Neural cell (in vitro differentiated cells): ENCODE measurements around the gene SLC10A2. TPM values are rescaled to one million over a fixed set of nuclear protein-coding genes. Genes with fewer than 3 reads are reported as not detected.

Source experiments
- H2AFZ ChIP-seq: fragments of 200-600, 300-800 bp; sonication (generic), shearing (Covaris generic); 2 replicates; pipeline ENCODE4 v1.6.0; 2014; ENCODE audit warnings: low read depth, mild to moderate bottlenecking, antibody characterized with exemption, low read length, moderate library complexity
- H3F3A ChIP-seq: fragments of 200-600 bp; shearing (Covaris generic); 2 replicates; pipeline ENCODE4 v1.6.1; 2016; ENCODE audit warnings: mild to moderate bottlenecking, moderate library complexity, mixed read lengths, antibody characterized with exemption, low read length; ENCODE audit not compliant: insufficient read depth, poor library complexity, severe bottlenecking
- H3K27ac ChIP-seq: fragments of 200-600, 300-800 bp; sonication (generic), shearing (Covaris generic); 2 replicates; pipeline ENCODE4 v1.5.1; 2014; ENCODE audit warnings: mild to moderate bottlenecking, low read length, moderate library complexity
- H3K27me3 ChIP-seq: fragments of 300-800, 200-600 bp; sonication (generic), shearing (Covaris generic); 2 replicates; pipeline ENCODE4 v1.6.0; 2014; ENCODE audit warnings: mild to moderate bottlenecking, low read depth, low read length, moderate library complexity; ENCODE audit not compliant: insufficient read depth
- H3K36me3 ChIP-seq: fragments of 300-800, 200-600 bp; sonication (generic), shearing (Covaris generic); 2 replicates; pipeline ENCODE4 v1.5.1; 2014; ENCODE audit warnings: mild to moderate bottlenecking, antibody characterized with exemption, low read length, moderate library complexity; ENCODE audit not compliant: insufficient read depth
- H3K4me2 ChIP-seq: fragments of 300-800, 200-600 bp; sonication (generic), shearing (Covaris generic); 2 replicates; pipeline ENCODE4 v1.6.0; 2014; ENCODE audit warnings: mild to moderate bottlenecking, low read length
- H3K4me3 ChIP-seq: fragments of 300-800, 200-600 bp; sonication (generic), shearing (Covaris generic); 2 replicates; pipeline ENCODE4 v1.5.1; 2014; ENCODE audit warnings: mild to moderate bottlenecking, low read length, moderate library complexity
- H3K79me2 ChIP-seq: fragments of 200-600 bp; shearing (Covaris generic); replicated peaks from 2 replicates; pipeline ENCODE4 v1.6.0; 2014; ENCODE audit warnings: mild to moderate bottlenecking, low read length, moderate library complexity; ENCODE audit not compliant: insufficient read depth
- H3K9ac ChIP-seq: fragments of 300-800, 200-600 bp; sonication (generic), shearing (Covaris generic); 2 replicates; pipeline ENCODE4 v1.6.1; 2016; ENCODE audit warnings: mild to moderate bottlenecking, low read length, mixed read lengths
- H3K9me2 ChIP-seq: fragments of 200-600 bp; shearing (Covaris generic); 2 replicates; pipeline ENCODE4 v1.6.1; 2016; ENCODE audit warnings: mild to moderate bottlenecking, low read length, mixed read lengths; ENCODE audit not compliant: insufficient read depth
- H3K9me3 ChIP-seq: fragments of 200-600, 300-800 bp; sonication (generic), shearing (Covaris generic); 2 replicates; pipeline ENCODE4 v1.6.1; 2016; ENCODE audit warnings: mild to moderate bottlenecking, mixed run types, low read length, moderate library complexity, mixed read lengths
- H4K20me1 ChIP-seq: fragments of 200-600 bp; shearing (Covaris generic); 2 replicates; pipeline ENCODE4 v1.6.1; 2016; ENCODE audit warnings: mild to moderate bottlenecking, mixed run types; ENCODE audit not compliant: insufficient read depth
- EP300 ChIP-seq: fragments of 450-650 bp; conservative IDR thresholded peaks from 2 replicates; pipeline ENCODE4 v1.6.1; 2014; ENCODE audit warnings: antibody characterized with exemption, mild to moderate bottlenecking, moderate library complexity; ENCODE audit not compliant: poor library complexity, severe bottlenecking
- EZH2 ChIP-seq: fragments of 200-600, 300-800 bp; shearing (Covaris generic), sonication (generic); IDR thresholded peaks from 2 replicates; pipeline ENCODE4 v1.6.1; 2014; ENCODE audit warnings: antibody characterized with exemption, low read length, borderline replicate concordance, mild to moderate bottlenecking; ENCODE audit not compliant: insufficient read depth, poor library complexity, severe bottlenecking
- MXI1 ChIP-seq: fragments of 450-650 bp; conservative IDR thresholded peaks from 2 replicates; pipeline ENCODE4 v1.6.1; 2014; ENCODE audit warnings: antibody characterized with exemption, mild to moderate bottlenecking; ENCODE audit not compliant: poor library complexity, severe bottlenecking
- POLR2AphosphoS5 ChIP-seq: IDR thresholded peaks from 2 replicates; pipeline ENCODE4 v1.6.1; 2012
- RAD21 ChIP-seq: fragments of 450-650 bp; conservative IDR thresholded peaks from 2 replicates; pipeline ENCODE4 v1.6.1; 2014; ENCODE audit warnings: antibody characterized with exemption, mild to moderate bottlenecking, moderate library complexity
- SMC3 ChIP-seq: fragments of 450-650 bp; conservative IDR thresholded peaks from 2 replicates; pipeline ENCODE4 v1.6.1; 2014; ENCODE audit warnings: antibody characterized with exemption, mild to moderate bottlenecking, moderate library complexity; ENCODE audit not compliant: poor library complexity
- TAF1 ChIP-seq: IDR thresholded peaks from 2 replicates; pipeline ENCODE4 v1.6.1; 2012; ENCODE audit warnings: low read depth
- polyA plus RNA-seq: library from polyadenylated mRNA; depleted of rRNA; stranded (reverse); fragments of >200 nt; gene quantifications from 2 replicates; pipeline ENCODE4 v1.2.3, GENCODE V29; 2014
- TF ChIP-seq, protein P1 (sequence below): IDR thresholded peaks from 2 replicates; pipeline ENCODE4 v1.6.1; 2012; ENCODE audit warnings: borderline replicate concordance
- TF ChIP-seq, protein P2 (sequence below): fragments of 450-650 bp; IDR thresholded peaks from 2 replicates; pipeline ENCODE4 v1.5.1; 2014; ENCODE audit warnings: antibody characterized with exemption, mild to moderate bottlenecking, moderate library complexity; ENCODE audit not compliant: poor library complexity, severe bottlenecking

The SLC10A2 gene
- polyA plus RNA-seq, 1 donor from 2014 or later: not detected

DNA sequence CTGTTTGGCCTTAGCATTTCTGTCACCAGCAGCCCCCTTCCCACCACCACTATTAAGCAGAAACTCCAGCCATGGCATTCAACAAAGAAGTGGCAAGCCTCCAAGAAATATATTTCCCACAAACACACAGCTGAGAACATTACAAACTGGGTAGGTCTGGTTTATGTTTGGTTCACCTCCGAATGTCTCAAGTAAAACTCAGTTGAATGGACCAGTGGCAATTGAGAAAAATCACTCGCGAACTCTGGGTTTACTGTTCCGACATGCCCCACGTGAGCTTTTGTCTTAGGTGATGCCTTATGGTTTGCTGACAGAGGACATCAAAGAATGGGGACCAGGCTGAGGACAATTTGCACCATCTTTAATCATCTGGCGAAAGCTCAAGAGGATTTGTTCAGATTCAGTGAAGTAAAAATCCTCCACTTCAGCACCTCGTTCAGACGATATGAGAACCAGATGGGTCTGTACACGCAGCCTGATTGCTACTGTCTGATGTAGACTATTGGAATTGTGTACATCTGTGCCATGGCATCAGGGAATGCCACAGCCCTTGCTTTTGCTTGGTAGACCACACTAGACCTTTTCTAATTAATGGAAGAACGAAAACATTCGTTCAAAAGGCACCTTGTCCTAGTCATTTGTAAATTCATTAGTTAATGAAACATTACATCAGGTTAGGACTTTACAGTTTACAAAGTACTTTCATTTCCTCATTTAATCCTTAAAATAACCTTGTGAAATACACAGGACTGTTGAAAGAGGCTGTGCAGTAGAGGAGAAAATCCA lies 59.4 kb downstream of the SLC10A2 start:
- no peak overlapping the region for H2AFZ ChIP-seq
- H3K36me3 ChIP-seq: no peaks in the 10 kb centered on the region

DNA sequence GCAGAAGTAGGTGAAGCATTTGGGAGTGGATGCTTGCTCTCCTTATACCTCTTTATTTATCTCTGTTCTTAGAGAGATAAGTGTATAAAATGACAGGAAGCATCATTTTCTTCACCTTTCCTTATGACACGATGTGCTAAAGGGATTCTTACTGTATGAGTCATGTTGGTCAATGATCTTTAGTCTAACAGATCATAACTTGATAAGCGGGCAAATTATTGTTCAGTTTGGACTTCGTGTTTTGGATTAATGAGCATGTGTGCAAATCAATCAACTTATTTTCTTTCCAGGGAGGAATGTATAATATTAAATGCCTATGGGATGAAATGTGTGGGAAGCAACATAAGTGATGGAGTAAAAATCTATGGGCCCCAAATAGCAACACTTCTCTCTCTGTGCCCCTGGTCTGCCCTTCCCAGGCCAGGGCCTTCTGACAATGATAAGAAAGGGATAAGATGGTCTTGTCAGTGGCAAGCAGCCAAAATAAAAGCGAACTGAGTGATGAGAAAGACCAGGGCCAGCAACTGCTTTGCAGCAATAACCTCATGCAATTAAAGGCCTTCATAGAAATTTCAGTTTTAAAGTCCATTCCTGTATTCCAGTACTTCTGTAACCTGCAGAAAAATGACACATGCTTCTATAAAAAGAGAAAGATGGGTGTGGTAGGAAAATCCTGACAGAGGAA lies 61.4 kb downstream of the SLC10A2 start:
- TF ChIP-seq EP300 (no peak), EZH2 (no peak)
- no peaks in the 10 kb centered on the region for H3K36me3 ChIP-seq
- H3K9me3 ChIP-seq: no peaks in the 10 kb centered on the region
- H3K9me2 ChIP-seq: no peaks in the 10 kb centered on the region
- H3K9ac ChIP-seq: no peak overlapping the region
- H3K4me2 ChIP-seq: no peak overlapping the region
- no peak overlapping the region for H3K27ac ChIP-seq
- no peaks in the 10 kb centered on the region for H3K79me2 ChIP-seq
- H3K27me3 ChIP-seq: no peaks in the 10 kb centered on the region
- no peak overlapping the region for H3K4me3 ChIP-seq
- no peaks in the 10 kb centered on the region for H3F3A ChIP-seq
- no peak overlapping the region for H2AFZ ChIP-seq
- no peaks in the 10 kb centered on the region for H4K20me1 ChIP-seq

More for the DNA sequence above, 59.4 kb downstream of the SLC10A2 start:
- Histone ChIP-seq H3K4me3 (no peak overlapping the region), H3F3A (no peaks in the 10 kb centered on the region), H3K9me2 (no peaks in the 10 kb centered on the region), H3K27me3 (no peaks in the 10 kb centered on the region), H4K20me1 (no peaks in the 10 kb centered on the region), H3K4me2 (no peak overlapping the region), H3K9me3 (no peaks in the 10 kb centered on the region), H3K27ac (no peak overlapping the region), H3K9ac (no peak overlapping the region), H3K79me2 (no peaks in the 10 kb centered on the region)
- TF ChIP-seq, protein P1, sequence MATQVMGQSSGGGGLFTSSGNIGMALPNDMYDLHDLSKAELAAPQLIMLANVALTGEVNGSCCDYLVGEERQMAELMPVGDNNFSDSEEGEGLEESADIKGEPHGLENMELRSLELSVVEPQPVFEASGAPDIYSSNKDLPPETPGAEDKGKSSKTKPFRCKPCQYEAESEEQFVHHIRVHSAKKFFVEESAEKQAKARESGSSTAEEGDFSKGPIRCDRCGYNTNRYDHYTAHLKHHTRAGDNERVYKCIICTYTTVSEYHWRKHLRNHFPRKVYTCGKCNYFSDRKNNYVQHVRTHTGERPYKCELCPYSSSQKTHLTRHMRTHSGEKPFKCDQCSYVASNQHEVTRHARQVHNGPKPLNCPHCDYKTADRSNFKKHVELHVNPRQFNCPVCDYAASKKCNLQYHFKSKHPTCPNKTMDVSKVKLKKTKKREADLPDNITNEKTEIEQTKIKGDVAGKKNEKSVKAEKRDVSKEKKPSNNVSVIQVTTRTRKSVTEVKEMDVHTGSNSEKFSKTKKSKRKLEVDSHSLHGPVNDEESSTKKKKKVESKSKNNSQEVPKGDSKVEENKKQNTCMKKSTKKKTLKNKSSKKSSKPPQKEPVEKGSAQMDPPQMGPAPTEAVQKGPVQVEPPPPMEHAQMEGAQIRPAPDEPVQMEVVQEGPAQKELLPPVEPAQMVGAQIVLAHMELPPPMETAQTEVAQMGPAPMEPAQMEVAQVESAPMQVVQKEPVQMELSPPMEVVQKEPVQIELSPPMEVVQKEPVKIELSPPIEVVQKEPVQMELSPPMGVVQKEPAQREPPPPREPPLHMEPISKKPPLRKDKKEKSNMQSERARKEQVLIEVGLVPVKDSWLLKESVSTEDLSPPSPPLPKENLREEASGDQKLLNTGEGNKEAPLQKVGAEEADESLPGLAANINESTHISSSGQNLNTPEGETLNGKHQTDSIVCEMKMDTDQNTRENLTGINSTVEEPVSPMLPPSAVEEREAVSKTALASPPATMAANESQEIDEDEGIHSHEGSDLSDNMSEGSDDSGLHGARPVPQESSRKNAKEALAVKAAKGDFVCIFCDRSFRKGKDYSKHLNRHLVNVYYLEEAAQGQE: no peak
- no peak for TF ChIP-seq EP300
- no peak for TF ChIP-seq SMC3
- TF ChIP-seq, protein P2, sequence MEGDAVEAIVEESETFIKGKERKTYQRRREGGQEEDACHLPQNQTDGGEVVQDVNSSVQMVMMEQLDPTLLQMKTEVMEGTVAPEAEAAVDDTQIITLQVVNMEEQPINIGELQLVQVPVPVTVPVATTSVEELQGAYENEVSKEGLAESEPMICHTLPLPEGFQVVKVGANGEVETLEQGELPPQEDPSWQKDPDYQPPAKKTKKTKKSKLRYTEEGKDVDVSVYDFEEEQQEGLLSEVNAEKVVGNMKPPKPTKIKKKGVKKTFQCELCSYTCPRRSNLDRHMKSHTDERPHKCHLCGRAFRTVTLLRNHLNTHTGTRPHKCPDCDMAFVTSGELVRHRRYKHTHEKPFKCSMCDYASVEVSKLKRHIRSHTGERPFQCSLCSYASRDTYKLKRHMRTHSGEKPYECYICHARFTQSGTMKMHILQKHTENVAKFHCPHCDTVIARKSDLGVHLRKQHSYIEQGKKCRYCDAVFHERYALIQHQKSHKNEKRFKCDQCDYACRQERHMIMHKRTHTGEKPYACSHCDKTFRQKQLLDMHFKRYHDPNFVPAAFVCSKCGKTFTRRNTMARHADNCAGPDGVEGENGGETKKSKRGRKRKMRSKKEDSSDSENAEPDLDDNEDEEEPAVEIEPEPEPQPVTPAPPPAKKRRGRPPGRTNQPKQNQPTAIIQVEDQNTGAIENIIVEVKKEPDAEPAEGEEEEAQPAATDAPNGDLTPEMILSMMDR: no peak
- TF ChIP-seq POLR2AphosphoS5: no peak
- TF ChIP-seq TAF1: no peak
- no peak for TF ChIP-seq RAD21
- no peak for TF ChIP-seq MXI1
- TF ChIP-seq EZH2: no peak
